Ammon's horn (tissue), 1 donor: ENCODE measurements around the gene SLC38A8.

Experiments used
- DNase-seq: peaks from one replicate; pipeline ENCODE4 v3.0.0-alpha.2; 2016; ENCODE audit warnings: low spot score

The SLC38A8 gene

DNA sequence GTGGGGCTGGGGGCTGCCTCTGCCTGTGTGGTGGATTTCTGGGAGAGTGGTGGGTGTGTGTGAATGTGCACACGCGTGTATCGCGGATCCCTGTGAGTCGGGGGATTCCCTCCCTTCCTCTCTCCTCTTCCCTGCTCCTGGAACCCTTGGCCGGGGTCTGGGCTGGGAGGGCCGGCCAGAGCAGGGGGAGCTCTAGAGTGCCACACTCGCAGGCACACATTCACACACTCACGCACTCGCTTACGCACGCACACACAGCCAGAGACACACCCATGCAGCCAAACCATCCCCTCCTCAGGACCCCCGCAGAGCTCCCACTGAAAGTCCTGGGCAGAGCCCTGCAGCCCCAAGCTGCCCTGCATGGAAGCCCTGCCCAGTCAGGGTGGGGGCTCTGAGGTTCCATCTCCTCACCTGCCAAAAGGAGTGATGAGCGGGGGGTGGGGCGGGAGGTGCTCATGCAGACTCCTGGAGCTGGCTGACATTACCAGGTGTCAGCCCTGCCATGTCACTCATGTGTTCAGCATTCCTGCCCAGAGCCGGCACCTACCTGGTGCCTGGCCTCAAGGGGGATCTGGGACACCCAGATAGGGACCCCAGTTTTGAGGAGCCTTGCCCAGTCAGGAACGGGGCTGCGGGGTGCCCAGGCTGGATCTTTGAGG is 72.7 kb downstream of the SLC38A8 start:
- no peak for DNase-seq

DNA sequence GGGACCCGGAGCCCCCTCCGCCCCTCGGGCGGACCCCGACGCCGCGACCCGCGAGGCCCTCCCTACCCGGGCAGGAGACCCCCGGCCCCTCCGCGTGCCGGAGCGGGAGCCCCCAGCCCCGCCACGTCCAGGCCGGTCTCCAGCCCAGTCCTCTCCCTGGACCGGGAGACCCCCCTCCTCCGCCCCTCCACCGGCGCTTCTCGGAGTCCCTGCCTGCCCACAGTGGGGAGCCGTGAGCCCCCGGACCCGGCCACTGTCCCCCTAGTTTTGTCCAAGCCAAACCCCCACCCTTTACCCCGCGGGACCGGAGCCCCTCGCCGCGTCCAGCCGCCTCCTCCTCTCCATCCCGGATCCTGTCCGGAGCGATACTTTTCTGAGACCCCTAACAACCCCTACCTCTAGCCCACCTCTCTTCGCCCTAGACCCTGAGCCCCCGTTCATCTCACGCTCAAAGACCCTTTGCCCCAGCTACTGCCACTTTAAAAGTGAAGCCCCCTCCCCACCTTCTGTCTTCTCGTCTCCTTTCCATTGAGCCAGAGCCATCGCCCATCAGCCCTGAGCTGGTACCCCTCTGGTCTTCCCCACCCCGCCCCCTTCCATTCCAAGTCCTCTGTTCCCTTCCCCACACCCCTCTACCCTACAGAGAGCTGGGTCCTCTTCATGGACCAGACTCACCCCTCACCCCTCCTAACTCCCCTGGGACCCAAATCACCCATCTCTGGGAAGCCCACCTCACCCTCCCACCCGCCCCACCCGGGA is 73.5 kb downstream of the SLC38A8 start:
- no peak for DNase-seq

- no peak for DNase-seq
Measured at GRCh38 chr16:83968306-83968851, 74.2 kb downstream of the SLC38A8 start.

- peak; percentile 46 for DNase-seq
Measured at GRCh38 chr16:83967838-83968305, 74.7 kb downstream of the SLC38A8 start, which contains the start of gene NECAB2. Gene NECAB2 (plus strand): TSS chr16:83968244. CDS start chr16:83968649, 405 bp downstream.

GRCh38 chr16:83967091-83967490 is 75.5 kb downstream of the SLC38A8 start:
- DNase-seq = no peak

DNA sequence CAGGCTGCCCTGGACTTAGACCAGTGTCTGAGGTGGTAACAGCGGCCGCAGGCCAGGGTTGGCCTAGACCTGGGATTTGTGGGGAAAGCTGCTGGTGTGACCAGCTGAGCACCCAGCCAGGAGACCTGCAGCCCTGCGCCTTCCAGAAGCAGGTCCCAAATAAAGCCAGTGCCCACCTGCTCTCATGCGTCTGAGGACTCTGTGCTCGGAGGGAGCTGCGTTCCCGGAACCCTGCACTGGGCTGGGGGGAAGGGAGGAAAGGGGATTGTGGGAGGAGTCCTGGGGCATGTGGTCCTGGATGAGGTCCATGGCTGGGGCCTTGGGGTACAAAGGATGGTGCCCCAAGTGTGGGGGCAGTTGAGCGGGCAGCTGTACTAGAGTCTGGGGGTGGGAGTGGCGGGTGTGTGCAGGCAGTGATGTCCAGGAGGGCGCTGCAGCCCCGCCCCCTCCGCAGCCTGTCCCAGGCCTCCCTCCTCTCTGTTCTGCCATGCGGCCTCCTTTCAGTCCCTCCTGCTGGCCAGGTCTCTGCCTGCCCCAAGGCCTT is 76.4 kb downstream of the SLC38A8 start:
- no peak for DNase-seq

- no peak for DNase-seq
Measured at GRCh38 chr16:83965444-83966152, 77.0 kb downstream of the SLC38A8 start.

DNA sequence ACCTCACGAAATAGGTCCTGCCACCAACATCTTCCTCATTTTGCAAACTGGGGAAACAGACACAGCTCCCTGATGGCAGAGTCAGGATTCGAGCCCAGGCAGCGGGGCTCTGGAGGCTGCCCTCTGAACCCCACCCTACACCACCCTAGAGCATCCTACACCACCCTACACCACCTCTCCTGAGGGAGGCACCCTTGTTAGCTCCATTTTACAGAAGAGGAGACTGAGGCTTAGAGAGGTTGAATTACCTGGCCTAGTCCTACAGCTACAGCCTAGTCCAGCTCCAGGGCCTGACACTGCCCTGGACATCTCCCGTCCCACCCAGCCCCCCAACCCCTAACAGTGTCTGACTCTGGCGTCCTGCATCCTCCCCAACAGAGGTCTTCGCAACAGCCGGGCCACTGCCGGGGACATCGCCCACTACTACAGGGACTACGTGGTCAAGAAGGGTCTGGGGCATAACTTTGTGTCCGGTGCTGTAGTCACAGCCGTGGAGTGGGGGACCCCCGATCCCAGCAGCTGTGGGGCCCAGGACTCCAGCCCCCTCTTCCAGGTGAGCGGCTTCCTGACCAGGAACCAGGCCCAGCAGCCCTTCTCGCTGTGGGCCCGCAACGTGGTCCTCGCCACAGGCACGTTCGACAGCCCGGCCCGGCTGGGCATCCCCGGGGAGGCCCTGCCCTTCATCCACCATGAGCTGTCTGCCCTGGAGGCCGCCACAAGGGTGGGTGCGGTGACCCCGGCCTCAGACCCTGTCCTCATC is 77.7 kb downstream of the SLC38A8 start:
- no peak for DNase-seq

DNA sequence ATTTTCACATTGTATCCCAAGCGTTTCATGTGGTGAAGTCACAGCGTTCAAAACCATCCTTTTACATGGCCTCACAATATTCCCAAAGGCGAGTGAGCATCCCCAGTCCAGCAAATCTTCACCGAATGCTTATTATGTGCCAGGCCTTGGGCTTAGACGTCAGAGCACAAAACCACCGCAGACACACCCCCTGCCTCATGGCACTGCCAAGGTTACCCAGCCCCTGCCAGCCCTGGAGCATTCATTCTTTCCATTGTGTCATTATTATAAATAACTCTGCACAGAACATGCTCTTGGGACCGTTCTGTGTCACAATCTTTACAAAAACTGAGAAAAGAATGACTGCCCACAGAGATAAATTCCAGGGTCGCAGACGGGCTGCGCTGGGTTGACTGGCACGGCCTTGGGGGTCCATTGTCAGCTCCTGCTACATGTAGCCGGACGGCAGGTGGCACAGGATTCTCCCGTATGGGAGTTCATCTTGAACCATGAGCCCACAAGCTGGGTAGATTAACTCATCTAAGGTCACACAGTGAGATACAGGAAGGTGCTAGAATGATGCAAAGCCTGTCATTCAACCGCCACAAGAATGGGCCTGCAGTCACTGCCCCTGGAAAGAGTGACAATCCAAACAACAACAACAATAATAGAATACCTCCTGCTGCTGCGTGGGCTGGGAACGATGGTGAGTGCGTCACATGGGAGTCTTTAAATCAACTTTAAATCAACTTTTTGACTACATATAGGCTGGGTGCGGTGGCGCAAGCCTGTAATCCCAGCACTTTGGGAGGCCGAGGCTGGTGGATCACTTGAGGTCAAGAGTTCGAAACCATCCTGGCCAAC is 79.1 kb downstream of the SLC38A8 start:
- DNase-seq = no peak

DNA sequence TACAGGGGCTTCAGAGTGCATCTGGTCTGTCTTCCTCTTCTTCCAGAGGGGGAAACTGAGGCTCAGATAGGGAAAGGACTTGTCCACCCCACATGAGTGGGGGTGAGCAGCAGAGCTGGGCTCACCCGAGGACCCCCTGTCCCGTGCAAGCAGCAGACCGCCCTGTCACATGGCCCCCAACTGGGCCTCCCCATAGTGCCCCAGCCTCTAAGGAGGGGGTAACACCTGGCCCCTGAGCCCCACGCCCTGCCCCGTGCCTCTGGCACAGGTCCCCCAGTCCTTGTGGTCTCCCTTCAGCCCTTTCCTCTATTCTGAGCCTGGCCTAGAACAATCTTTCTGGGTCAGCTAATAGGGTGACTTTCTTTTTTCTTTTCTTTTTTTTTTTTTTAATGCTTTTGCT is 81.0 kb downstream of the SLC38A8 start:
- no peak for DNase-seq

GRCh38 chr16:83960521-83961249 is 81.9 kb downstream of the SLC38A8 start:
- DNase-seq = no peak
